GM23338 (cell line): Measurements from ENCODE around the gene TELO2. TPM values are rescaled to one million over a fixed set of nuclear protein-coding genes. Genes with fewer than 3 reads are reported as not detected.

Experiments
- EZH2 ChIP-seq: fragments of 200-600 bp; sonication (generic); IDR thresholded peaks from one replicate; pipeline ENCODE4 v1.8.0; 2017; ENCODE audit warnings: antibody characterized with exemption, mild to moderate bottlenecking, low read depth; ENCODE audit not compliant: unreplicated experiment
- POLR2AphosphoS5 ChIP-seq: IDR thresholded peaks from 2 replicates; pipeline ENCODE4 v1.6.1; 2016; ENCODE audit warnings: antibody characterized with exemption, low read depth
- ZNF331 ChIP-seq: fragments of 250-450 bp; sonication (Bioruptor Pico); IDR thresholded peaks from 2 replicates; pipeline ENCODE4 v1.5.0; 2020; ENCODE audit warnings: low read depth, mild to moderate bottlenecking, moderate library complexity
- ZNF462 ChIP-seq: fragments of 250-450 bp; sonication (Bioruptor Pico); IDR thresholded peaks from 2 replicates; pipeline ENCODE4 v1.5.0; 2020; ENCODE audit warnings: mild to moderate bottlenecking, moderate library complexity
- polyA plus RNA-seq: library from polyadenylated mRNA; unstranded; fragments of >200 nt; fragmentation: Nextera tagmentation; extraction: Ambion mirVana; gene quantifications from 2 replicates; pipeline ENCODE4 v1.2.1, GENCODE V29; 2016
- total RNA-seq: library from RNA; depleted of rRNA; stranded (reverse); fragments of >200 nt; shearing (Covaris generic); gene quantifications from 2 replicates; pipeline ENCODE4 v1.2.3, GENCODE V29; 2014
- TF ChIP-seq, protein P1 (sequence below), 2 experiments: fragments of 200-600 bp in 1 of 2; sonication (generic) in 1 of 2; conservative IDR thresholded peaks; 2 replicates each; pipeline versions ENCODE4 v1.5.1 to v1.6.1; 2016 to 2017; ENCODE audit warnings: antibody characterized with exemption in 2 of 2, low read depth in 2 of 2, mild to moderate bottlenecking in 2 of 2, moderate library complexity in 1 of 2

TELO2 gene
- total and polyA plus RNA-seq, 2 experiments from 2014 or later, result 45.4 to 76.0 TPM

- TF ChIP-seq ZNF462 (CRISPR knock-in tag) (no peak), POLR2AphosphoS5 (no peak), EZH2 (no peak), ZNF331 (CRISPR knock-in tag) (no peak)
- TF ChIP-seq, protein P1, sequence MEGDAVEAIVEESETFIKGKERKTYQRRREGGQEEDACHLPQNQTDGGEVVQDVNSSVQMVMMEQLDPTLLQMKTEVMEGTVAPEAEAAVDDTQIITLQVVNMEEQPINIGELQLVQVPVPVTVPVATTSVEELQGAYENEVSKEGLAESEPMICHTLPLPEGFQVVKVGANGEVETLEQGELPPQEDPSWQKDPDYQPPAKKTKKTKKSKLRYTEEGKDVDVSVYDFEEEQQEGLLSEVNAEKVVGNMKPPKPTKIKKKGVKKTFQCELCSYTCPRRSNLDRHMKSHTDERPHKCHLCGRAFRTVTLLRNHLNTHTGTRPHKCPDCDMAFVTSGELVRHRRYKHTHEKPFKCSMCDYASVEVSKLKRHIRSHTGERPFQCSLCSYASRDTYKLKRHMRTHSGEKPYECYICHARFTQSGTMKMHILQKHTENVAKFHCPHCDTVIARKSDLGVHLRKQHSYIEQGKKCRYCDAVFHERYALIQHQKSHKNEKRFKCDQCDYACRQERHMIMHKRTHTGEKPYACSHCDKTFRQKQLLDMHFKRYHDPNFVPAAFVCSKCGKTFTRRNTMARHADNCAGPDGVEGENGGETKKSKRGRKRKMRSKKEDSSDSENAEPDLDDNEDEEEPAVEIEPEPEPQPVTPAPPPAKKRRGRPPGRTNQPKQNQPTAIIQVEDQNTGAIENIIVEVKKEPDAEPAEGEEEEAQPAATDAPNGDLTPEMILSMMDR (conservative IDR thresholded peaks at IDR 0.05; ENCODE audit: low read depth in 2 of 2), result no peak
These were observed 40.3 kb downstream of the TELO2 start, which contains the start of gene TMEM204 (continued) for GRCh38 chr16:1533443-1533951.
